GM15510 (cell line): Measurements from ENCODE around the gene AADACL2.

Experiments
- POLR2A ChIP-seq: IDR thresholded peaks from 3 replicates; pipeline ENCODE4 v1.6.1; 2011; ENCODE audit warnings: borderline replicate concordance; ENCODE audit not compliant: insufficient read length; ENCODE audit errors: extremely low read depth

The AADACL2 gene

GRCh38 chr3:151787626-151788025, 53.9 kb downstream of the AADACL2 start:
- no peak for TF ChIP-seq POLR2A

GRCh38 chr3:151788401-151788800, 54.7 kb downstream of the AADACL2 start:
- TF ChIP-seq POLR2A: no peak

GRCh38 chr3:151789853-151790463, 56.2 kb downstream of the AADACL2 start:
- TF ChIP-seq POLR2A: no peak

- no peak for TF ChIP-seq POLR2A
Observed at GRCh38 chr3:151792411-151792810, 58.7 kb downstream of the AADACL2 start.

- TF ChIP-seq POLR2A: no peak
Observed at GRCh38 chr3:151793636-151794035, 59.9 kb downstream of the AADACL2 start.

- TF ChIP-seq POLR2A: no peak
Observed at GRCh38 chr3:151794080-151794479, 60.4 kb downstream of the AADACL2 start.

- no peak for TF ChIP-seq POLR2A
Observed at GRCh38 chr3:151795276-151795675, 61.5 kb downstream of the AADACL2 start.

GRCh38 chr3:151796105-151796680, 62.5 kb downstream of the AADACL2 start:
- TF ChIP-seq POLR2A: no peak

- no peak for TF ChIP-seq POLR2A
Observed at GRCh38 chr3:151798466-151798865, 64.7 kb downstream of the AADACL2 start.

GRCh38 chr3:151800431-151800830, 66.7 kb downstream of the AADACL2 start:
- no peak for TF ChIP-seq POLR2A

GRCh38 chr3:151804267-151804666, 70.5 kb downstream of the AADACL2 start:
- no peak for TF ChIP-seq POLR2A

GRCh38 chr3:151806838-151807237, 73.1 kb downstream of the AADACL2 start:
- TF ChIP-seq POLR2A: no peak
